ENCODE data around the gene KCNH4. TPM values are rescaled to one million over a fixed set of nuclear protein-coding genes. Genes with fewer than 3 reads are reported as not detected.
A peak's percentile ranks its signal among the peaks of the same experiment; 100 is the strongest.

The KCNH4 gene
- total and polyA plus RNA-seq, 9 donors: 0.07 to 0.40 (median 0.12) TPM; not detected in 4

DNA sequence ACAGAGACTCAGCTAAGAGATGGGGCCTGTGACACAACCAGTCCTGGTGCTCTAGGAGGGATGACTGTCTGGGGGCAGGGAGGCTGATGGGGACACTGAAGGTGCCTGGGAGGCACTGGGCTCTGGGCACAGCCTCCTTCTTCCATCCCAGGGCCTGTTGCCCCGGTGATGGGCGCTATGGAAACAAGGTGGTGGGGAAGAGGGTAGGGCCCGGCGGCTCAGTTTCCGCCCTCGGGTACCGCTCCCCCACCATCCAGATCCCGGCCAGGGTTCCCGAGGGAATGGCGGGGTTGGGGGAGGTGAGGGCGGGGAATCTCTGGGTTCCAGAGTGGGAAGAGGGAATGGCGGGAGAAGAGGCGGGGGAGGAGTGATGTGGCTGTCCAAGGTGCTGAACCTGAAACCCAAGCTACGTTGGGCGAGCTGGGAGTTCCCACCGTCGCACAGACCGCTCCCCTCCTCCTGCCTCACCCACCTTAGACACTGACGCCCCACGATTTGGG is 981 bp downstream of the KCNH4 start:
- intact Hi-C loops (cut with DNase I): no loop called here
- DNase-seq: peak; percentile 47 to 72 (median 69)
- no peaks in the 10 kb centered on the region for H3K27me3 ChIP-seq
- no peaks in the 10 kb centered on the region for H3K36me3 ChIP-seq
- no peaks in the 10 kb centered on the region for H3K9me3 ChIP-seq
- no peak for TF ChIP-seq POLR2A (IDR thresholded peaks at IDR 0.05)
- TF ChIP-seq, protein P1, sequence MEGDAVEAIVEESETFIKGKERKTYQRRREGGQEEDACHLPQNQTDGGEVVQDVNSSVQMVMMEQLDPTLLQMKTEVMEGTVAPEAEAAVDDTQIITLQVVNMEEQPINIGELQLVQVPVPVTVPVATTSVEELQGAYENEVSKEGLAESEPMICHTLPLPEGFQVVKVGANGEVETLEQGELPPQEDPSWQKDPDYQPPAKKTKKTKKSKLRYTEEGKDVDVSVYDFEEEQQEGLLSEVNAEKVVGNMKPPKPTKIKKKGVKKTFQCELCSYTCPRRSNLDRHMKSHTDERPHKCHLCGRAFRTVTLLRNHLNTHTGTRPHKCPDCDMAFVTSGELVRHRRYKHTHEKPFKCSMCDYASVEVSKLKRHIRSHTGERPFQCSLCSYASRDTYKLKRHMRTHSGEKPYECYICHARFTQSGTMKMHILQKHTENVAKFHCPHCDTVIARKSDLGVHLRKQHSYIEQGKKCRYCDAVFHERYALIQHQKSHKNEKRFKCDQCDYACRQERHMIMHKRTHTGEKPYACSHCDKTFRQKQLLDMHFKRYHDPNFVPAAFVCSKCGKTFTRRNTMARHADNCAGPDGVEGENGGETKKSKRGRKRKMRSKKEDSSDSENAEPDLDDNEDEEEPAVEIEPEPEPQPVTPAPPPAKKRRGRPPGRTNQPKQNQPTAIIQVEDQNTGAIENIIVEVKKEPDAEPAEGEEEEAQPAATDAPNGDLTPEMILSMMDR (IDR thresholded peaks at IDR 0.05): no peak
- no peak for TF ChIP-seq EP300 (IDR thresholded peaks at IDR 0.05)
- H3K4me3 ChIP-seq: no peak overlapping the region
- WGBS, 3 donors: 9 to 13% (median 10%) methylated on average over 20 of the region's 20 CpGs
- H3K27ac ChIP-seq: no peak overlapping the region
- H3K4me1 ChIP-seq (ENCODE audit: insufficient read depth): peaks cover 14% of the 10 kb centered on the region

DNA sequence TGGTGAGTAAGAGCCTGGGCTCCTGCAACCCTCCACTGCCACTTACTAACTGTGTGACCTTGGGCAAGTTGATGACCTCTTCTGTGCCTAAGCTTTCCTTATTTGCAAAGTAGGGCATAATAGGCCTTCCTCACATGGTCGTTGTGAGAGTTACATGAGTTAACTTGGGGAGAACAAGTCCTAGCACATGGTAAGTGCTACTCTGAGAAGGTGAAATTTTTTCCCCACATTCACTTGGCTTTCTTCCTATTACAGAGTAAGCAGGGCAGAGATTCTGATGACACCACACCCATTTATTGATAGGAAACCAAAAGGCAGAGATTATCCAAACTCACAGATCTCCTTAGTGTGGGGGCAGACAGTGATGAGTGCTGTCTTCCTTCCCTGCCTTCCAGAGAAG is 1.6 kb downstream of the KCNH4 start:
- Histone ChIP-seq H3K4me3 (no peak overlapping the region), H3K27me3 (no peaks in the 10 kb centered on the region), H3K4me1 (ENCODE audit: insufficient read depth) (peaks cover 12% of the 10 kb centered on the region), H3K36me3 (no peaks in the 10 kb centered on the region), H3K9me3 (no peaks in the 10 kb centered on the region), H3K27ac (no peak overlapping the region)
- no peak for DNase-seq
- WGBS, 3 donors: 28 to 46% (median 37%) methylated on average over 1 of the region's 1 CpG
- TF ChIP-seq POLR2A (IDR thresholded peaks at IDR 0.05) (no peak), EP300 (IDR thresholded peaks at IDR 0.05) (no peak)
- TF ChIP-seq, protein P1 (IDR thresholded peaks at IDR 0.05): no peak
- intact Hi-C loops (cut with DNase I): no loop called here

DNA sequence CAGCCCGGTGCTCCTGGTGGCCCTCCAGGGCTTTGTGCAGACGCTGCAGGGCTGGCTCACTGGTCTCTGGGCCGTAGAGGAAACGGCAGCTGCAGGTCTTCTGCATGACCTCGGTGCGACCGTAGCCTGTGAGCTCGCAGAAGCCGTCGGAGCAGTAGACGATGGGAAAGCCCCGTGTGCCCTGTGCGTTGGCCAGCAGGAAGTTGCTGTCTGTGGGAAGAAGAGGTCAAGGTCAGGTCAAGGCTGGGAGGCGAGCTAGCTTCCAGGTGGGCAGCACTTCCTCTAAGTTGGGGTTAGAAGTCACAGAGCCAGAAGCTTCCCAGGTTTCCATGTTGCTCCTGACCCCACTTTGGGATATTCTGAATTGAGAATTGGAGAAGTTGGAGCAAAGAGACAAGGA is 2.1 kb downstream of the KCNH4 start:
- peaks cover 9% of the 10 kb centered on the region for H3K4me1 ChIP-seq (ENCODE audit: insufficient read depth)
- WGBS, 3 donors: 8 to 27% (median 8%) methylated on average over 8 to 14 of the region's 14 CpGs
- intact Hi-C loops (cut with DNase I): no loop called here
- no peak overlapping the region for H3K27ac ChIP-seq
- H3K4me3 ChIP-seq: no peak overlapping the region
- H3K36me3 ChIP-seq: no peaks in the 10 kb centered on the region
- H3K9me3 ChIP-seq: no peaks in the 10 kb centered on the region
- DNase-seq: no peak
- H3K27me3 ChIP-seq: no peaks in the 10 kb centered on the region
- TF ChIP-seq EP300 (IDR thresholded peaks at IDR 0.05) (no peak), POLR2A (IDR thresholded peaks at IDR 0.05) (no peak)
- TF ChIP-seq, protein P1 (IDR thresholded peaks at IDR 0.05): no peak

DNA sequence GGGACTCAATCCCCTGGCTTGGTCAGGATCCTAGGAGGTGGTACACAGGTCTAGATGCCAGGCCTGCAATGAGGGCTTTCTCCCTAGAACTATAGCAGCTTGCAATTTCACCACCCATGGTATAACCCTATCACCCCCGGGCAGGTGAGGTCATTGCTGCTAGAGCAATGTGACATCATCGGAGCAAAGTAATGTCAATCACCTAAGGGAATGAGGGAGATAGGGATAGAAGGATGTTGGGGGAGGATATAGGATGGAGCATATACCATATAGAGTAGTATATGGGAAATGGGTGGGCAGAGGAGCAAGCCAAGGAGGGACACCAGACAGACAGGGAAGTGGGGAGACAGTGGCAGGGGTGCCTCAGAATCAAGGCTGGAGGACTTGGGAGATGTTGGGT is 3.3 kb downstream of the KCNH4 start:
- no peak overlapping the region for H3K27ac ChIP-seq
- no peak overlapping the region for H3K4me3 ChIP-seq
- DNase-seq: no peak
- peaks cover 6% of the 10 kb centered on the region for H3K4me1 ChIP-seq (ENCODE audit: insufficient read depth)
- WGBS, 3 donors: 84 to 92% (median 88%) methylated on average over 2 of the region's 2 CpGs
- intact Hi-C loops (cut with DNase I): no loop called here
- no peaks in the 10 kb centered on the region for H3K9me3 ChIP-seq
- H3K27me3 ChIP-seq: no peaks in the 10 kb centered on the region
- TF ChIP-seq POLR2A (IDR thresholded peaks at IDR 0.05) (no peak), EP300 (IDR thresholded peaks at IDR 0.05) (no peak)
- TF ChIP-seq, protein P1 (IDR thresholded peaks at IDR 0.05): no peak
- H3K36me3 ChIP-seq: no peaks in the 10 kb centered on the region

All from ovary (tissue), 9 donors.